GM12874 (cell line): ENCODE data around the gene IGFBP1.

Experiments used
- TF ChIP-seq, protein P1 (sequence below): IDR thresholded peaks from 2 replicates; pipeline ENCODE4 v1.5.1; 2011; ENCODE audit warnings: low read depth, mild to moderate bottlenecking, control low read depth, low read length, moderate library complexity; ENCODE audit not compliant: insufficient read depth

Gene IGFBP1

DNA sequence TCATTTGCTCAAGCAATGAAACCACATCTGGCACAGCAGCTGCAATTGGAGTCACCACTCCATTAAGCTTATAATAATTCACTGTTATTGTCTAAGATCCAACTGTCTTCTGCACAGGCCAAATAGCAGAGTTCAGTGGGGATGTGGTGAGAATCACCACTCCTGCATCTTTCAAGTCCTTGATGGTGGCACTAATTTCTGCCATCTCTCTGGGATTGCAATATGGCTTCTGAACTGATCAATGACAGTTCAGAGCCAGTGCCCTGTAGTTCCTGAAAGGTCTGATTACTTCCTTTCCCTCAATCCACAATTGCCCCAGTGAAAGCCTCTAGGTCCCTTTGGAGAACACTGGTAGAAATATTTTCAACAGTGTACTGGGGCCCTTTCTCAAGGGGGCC is 6.4 kb downstream of the IGFBP1 start:
- TF ChIP-seq, protein P1, sequence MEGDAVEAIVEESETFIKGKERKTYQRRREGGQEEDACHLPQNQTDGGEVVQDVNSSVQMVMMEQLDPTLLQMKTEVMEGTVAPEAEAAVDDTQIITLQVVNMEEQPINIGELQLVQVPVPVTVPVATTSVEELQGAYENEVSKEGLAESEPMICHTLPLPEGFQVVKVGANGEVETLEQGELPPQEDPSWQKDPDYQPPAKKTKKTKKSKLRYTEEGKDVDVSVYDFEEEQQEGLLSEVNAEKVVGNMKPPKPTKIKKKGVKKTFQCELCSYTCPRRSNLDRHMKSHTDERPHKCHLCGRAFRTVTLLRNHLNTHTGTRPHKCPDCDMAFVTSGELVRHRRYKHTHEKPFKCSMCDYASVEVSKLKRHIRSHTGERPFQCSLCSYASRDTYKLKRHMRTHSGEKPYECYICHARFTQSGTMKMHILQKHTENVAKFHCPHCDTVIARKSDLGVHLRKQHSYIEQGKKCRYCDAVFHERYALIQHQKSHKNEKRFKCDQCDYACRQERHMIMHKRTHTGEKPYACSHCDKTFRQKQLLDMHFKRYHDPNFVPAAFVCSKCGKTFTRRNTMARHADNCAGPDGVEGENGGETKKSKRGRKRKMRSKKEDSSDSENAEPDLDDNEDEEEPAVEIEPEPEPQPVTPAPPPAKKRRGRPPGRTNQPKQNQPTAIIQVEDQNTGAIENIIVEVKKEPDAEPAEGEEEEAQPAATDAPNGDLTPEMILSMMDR = no peak

- TF ChIP-seq, protein P1 = no peak
These were observed 8.9 kb downstream of the IGFBP1 start for GRCh38 chr7:45897042-45897690.

GRCh38 chr7:45898222-45898621 is 9.9 kb downstream of the IGFBP1 start:
- TF ChIP-seq, protein P1 = no peak

DNA sequence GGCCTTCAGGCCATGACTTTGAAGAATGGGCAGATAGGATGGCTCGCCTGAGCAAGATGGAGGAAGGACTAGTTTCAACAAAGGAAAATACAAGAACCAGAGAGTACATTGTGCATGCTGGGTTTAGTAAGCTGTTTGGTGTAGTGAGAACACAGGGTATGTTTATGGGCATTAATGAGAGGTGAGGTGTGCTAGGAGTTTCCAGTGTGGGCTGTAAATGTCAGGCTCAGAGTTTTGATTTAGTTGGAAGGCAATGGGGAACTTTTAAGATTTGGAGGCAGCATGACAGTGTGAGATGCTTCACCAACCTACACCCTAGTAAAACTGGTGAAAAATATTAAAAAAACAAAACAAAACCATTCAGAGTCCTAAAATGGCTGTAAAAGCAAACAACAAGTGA is 13.3 kb downstream of the IGFBP1 start:
- TF ChIP-seq, protein P1 = no peak

DNA sequence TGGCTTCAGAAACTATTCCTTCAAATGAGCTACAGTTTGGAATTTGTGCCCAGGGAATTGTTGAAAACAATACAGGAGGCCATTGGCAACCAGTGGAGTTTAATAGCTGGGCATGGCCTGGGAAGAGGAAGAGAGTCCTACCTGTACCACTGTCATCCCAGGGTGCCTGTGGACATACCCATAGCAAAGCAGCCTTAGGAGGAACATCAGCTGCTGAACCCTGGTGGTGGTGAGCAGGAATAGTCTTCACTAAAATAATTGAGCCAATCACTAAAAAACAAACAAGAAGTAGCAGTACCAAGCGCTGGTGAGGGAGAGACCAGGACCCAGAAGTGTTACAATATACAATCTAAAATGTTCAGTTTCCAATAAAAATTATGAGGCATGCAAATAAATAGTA is 14.5 kb downstream of the IGFBP1 start:
- TF ChIP-seq, protein P1 = no peak

- TF ChIP-seq, protein P1 = no peak
These were observed 21.3 kb downstream of the IGFBP1 start for GRCh38 chr7:45909561-45909960.

DNA sequence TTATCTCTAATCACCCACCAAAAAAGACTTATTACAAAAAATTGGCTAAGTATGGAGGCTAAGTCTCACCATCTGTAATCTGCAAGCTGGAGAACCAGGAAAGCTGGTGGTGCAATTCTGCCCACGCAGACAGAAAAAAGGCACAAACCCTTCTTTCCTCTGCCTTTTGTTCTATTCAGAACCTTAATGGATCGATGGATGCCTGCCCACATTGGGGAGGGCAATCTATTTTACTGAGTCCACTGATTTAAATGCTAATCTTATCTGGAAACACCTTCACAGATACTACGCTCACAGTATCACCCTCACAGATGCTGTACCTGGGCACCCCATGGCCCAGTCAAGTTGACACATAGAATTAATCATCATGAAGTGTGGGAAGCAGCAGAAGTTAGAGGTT is 22.6 kb downstream of the IGFBP1 start:
- TF ChIP-seq, protein P1 = no peak
